Measurements from ENCODE around the gene TUBA1B. TPM values are rescaled to one million over a fixed set of nuclear protein-coding genes. Genes with fewer than 3 reads are reported as not detected.
A peak's percentile ranks its signal among the peaks of the same experiment; 100 is the strongest.

Gene TUBA1B
- total and polyA plus RNA-seq, 2 of the 13 experiments (the other 11 are each of a cell fraction or from before 2014, with no cell fraction given): 1,275 to 1,353 TPM

DNA sequence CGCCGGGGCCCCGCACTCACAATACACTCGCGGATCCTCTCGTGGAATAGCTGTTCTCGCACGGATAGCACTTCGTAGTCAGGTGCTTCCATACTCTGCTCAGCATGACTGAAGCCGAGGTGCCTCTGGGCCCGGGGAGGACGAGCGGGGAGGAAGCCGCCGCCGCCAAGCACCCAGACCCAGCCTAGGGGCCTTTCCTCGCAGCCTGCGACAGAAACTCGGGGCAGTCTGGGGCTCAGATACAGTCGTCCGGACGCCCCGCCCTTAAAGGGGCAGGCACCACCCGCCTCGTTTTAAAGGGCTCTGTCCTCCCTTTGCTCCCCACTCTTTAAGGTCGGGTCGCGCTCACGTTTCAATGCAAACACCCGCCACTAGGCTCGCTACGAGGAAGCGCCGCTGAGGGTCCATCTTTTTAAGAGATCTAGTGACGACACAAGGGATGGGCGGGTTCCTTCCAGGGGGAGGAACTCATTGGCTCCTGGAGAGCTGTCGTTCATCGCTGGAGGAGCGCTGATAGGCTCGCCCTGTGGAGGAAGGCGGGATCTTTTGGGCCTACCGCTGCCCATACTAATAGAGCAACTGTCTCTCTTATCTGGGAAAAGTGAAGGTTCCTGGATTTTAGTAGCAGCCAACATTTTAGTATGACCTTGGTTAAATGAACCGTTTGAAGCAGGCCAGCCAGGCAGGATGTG, 20.6 kb downstream of the TUBA1B start, which contains the start of gene LMBR1L (continued):
- TF ChIP-seq SMYD3 (CRISPR knock-in tag; IDR thresholded peaks at IDR 0.05) (no peak), GZF1 (CRISPR knock-in tag; IDR thresholded peaks at IDR 0.05) (no peak), ZNF430 (CRISPR knock-in tag; IDR thresholded peaks at IDR 0.05) (peak; percentile 57; the same call in 1 of the 2 replicates), MEIS1 (CRISPR knock-in tag; IDR thresholded peaks at IDR 0.05; ENCODE audit: borderline replicate concordance) (peak; percentile 73; the same call in 1 of the 2 replicates), MEF2D (CRISPR knock-in tag; IDR thresholded peaks at IDR 0.05) (no peak; the same call in 1 of the 2 replicates), ZNF329 (CRISPR knock-in tag; IDR thresholded peaks at IDR 0.05; ENCODE audit: low read depth) (no peak), MYNN (CRISPR knock-in tag; IDR thresholded peaks at IDR 0.05; ENCODE audit: low read depth) (no peak), KLF6 (CRISPR knock-in tag; IDR thresholded peaks at IDR 0.05) (no peak; the same call in 1 of the 2 replicates), ZNF761 (CRISPR knock-in tag; conservative IDR thresholded peaks at IDR 0.05) (no peak), RBFOX2 (IDR thresholded peaks at IDR 0.05; ENCODE audit: low read depth, low read length) (peak; percentile 68), ZNF557 (CRISPR knock-in tag; IDR thresholded peaks at IDR 0.05) (no peak), ZNF883 (CRISPR knock-in tag; IDR thresholded peaks at IDR 0.05; ENCODE audit: not compliant biosample characterization) (peak; percentile 78), ZBTB20 (CRISPR knock-in tag; IDR thresholded peaks at IDR 0.05; ENCODE audit: borderline replicate concordance, low read depth) (peak; percentile 55; the same call in 1 of the 2 replicates), KDM2A (CRISPR knock-in tag; IDR thresholded peaks at IDR 0.05; ENCODE audit: borderline replicate concordance, low read depth) (peak; percentile 75), AHR (CRISPR knock-in tag; IDR thresholded peaks at IDR 0.05) (no peak), RBM22 (optimal IDR thresholded peaks at IDR 0.05; ENCODE audit: low read length) (no peak), SUZ12 (IDR thresholded peaks at IDR 0.05; ENCODE audit: low read depth, low read length) (no peak), TOE1 (CRISPR knock-in tag; IDR thresholded peaks at IDR 0.05) (no peak), ZNF30 (CRISPR knock-in tag; IDR thresholded peaks at IDR 0.05) (no peak), ZNF781 (CRISPR knock-in tag; IDR thresholded peaks at IDR 0.05; ENCODE audit: borderline replicate concordance, not compliant biosample characterization) (peak; percentile 54)
- TF ChIP-seq, protein P1, sequence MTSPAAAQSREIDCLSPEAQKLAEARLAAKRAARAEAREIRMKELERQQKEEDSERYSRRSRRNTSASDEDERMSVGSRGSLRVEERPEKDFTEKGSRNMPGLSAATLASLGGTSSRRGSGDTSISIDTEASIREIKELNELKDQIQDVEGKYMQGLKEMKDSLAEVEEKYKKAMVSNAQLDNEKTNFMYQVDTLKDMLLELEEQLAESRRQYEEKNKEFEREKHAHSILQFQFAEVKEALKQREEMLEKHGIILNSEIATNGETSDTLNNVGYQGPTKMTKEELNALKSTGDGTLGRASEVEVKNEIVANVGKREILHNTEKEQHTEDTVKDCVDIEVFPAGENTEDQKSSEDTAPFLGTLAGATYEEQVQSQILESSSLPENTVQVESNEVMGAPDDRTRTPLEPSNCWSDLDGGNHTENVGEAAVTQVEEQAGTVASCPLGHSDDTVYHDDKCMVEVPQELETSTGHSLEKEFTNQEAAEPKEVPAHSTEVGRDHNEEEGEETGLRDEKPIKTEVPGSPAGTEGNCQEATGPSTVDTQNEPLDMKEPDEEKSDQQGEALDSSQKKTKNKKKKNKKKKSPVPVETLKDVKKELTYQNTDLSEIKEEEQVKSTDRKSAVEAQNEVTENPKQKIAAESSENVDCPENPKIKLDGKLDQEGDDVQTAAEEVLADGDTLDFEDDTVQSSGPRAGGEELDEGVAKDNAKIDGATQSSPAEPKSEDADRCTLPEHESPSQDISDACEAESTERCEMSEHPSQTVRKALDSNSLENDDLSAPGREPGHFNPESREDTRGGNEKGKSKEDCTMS (CRISPR knock-in tag; conservative IDR thresholded peaks at IDR 0.05): no peak
- TF ChIP-seq, protein P2, sequence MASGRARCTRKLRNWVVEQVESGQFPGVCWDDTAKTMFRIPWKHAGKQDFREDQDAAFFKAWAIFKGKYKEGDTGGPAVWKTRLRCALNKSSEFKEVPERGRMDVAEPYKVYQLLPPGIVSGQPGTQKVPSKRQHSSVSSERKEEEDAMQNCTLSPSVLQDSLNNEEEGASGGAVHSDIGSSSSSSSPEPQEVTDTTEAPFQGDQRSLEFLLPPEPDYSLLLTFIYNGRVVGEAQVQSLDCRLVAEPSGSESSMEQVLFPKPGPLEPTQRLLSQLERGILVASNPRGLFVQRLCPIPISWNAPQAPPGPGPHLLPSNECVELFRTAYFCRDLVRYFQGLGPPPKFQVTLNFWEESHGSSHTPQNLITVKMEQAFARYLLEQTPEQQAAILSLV (CRISPR knock-in tag; IDR thresholded peaks at IDR 0.05; ENCODE audit: borderline replicate concordance): no peak
- TF ChIP-seq, protein P3, sequence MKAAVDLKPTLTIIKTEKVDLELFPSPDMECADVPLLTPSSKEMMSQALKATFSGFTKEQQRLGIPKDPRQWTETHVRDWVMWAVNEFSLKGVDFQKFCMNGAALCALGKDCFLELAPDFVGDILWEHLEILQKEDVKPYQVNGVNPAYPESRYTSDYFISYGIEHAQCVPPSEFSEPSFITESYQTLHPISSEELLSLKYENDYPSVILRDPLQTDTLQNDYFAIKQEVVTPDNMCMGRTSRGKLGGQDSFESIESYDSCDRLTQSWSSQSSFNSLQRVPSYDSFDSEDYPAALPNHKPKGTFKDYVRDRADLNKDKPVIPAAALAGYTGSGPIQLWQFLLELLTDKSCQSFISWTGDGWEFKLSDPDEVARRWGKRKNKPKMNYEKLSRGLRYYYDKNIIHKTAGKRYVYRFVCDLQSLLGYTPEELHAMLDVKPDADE (CRISPR knock-in tag; IDR thresholded peaks at IDR 0.05): 0 out of 2 replicates have a peak, but pooled peaks have one; percentile 73
- TF ChIP-seq, protein P4, sequence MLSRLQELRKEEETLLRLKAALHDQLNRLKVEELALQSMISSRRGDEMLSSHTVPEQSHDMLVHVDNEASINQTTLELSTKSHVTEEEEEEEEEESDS (CRISPR knock-in tag; IDR thresholded peaks at IDR 0.05; ENCODE audit: borderline replicate concordance): no peak
